ENCODE results near the gene SYVN1.

The SYVN1 gene

GRCh38 chr11:65090628-65091027, 43.7 kb downstream of the SYVN1 start:
- no peaks in the 10 kb centered on the region for H3K27me3 ChIP-seq (ENCODE audit: insufficient read depth, low read length, poor library complexity)
- peaks cover 35% of the 10 kb centered on the region for H3K36me3 ChIP-seq (ENCODE audit: insufficient read depth, low read length)
- DNase-seq (no peak), ATAC-seq (ENCODE audit: insufficient read depth, low read depth) (no peak)
- no peak for TF ChIP-seq EZH2 (IDR thresholded peaks at IDR 0.05; ENCODE audit: borderline replicate concordance, low read depth, low read length, severe bottlenecking)
- TF ChIP-seq CTCF (IDR thresholded peaks at IDR 0.05; ENCODE audit: borderline replicate concordance, extremely low read depth, low read length, poor library complexity, severe bottlenecking) = no peak
- no peaks in the 10 kb centered on the region for H3K9me3 ChIP-seq (ENCODE audit: insufficient read depth, low read length, severe bottlenecking)
- peaks cover 2% of the 10 kb centered on the region; the same call in 1 of the 2 replicates for H4K20me1 ChIP-seq (ENCODE audit: insufficient read depth, low read length)
- H3K9ac ChIP-seq (ENCODE audit: low read depth, low read length) = no peak overlapping the region
- H3K4me2 ChIP-seq (ENCODE audit: insufficient read depth, low read length) = no peak overlapping the region
- H3K79me2 ChIP-seq (ENCODE audit: insufficient read depth, low read length) = peaks cover 4% of the 10 kb centered on the region
- H3K4me1 ChIP-seq (ENCODE audit: insufficient read depth, low read length) = peaks cover 7% of the 10 kb centered on the region
- no peak overlapping the region for H3K27ac ChIP-seq (ENCODE audit: low read length)
- no peak overlapping the region for H2AFZ ChIP-seq (ENCODE audit: low read depth, low read length)
- H3K4me3 ChIP-seq (ENCODE audit: low read depth in 1 of 2, low read length in 2 of 2) = no peak overlapping the region

- no peak for DNase-seq
- Histone ChIP-seq H4K20me1 (ENCODE audit: insufficient read depth, low read length) (peaks cover 3% of the 10 kb centered on the region), H3K27ac (ENCODE audit: low read length) (no peak overlapping the region), H3K4me2 (ENCODE audit: insufficient read depth, low read length) (no peak overlapping the region), H3K4me1 (ENCODE audit: insufficient read depth, low read length) (peaks cover 13% of the 10 kb centered on the region), H3K79me2 (ENCODE audit: insufficient read depth, low read length) (peaks cover 14% of the 10 kb centered on the region), H3K4me3 (ENCODE audit: low read depth in 1 of 2, low read length in 2 of 2) (no peak overlapping the region), H3K27me3 (ENCODE audit: insufficient read depth, low read length, poor library complexity) (no peaks in the 10 kb centered on the region), H3K9me3 (ENCODE audit: insufficient read depth, low read length, severe bottlenecking) (no peaks in the 10 kb centered on the region), H3K9ac (ENCODE audit: low read depth, low read length) (no peak overlapping the region), H2AFZ (ENCODE audit: low read depth, low read length) (no peak overlapping the region), H3K36me3 (ENCODE audit: insufficient read depth, low read length) (peaks cover 42% of the 10 kb centered on the region)
- ATAC-seq (ENCODE audit: insufficient read depth, low read depth) = no peak
- no peak for TF ChIP-seq CTCF (IDR thresholded peaks at IDR 0.05; ENCODE audit: borderline replicate concordance, extremely low read depth, low read length, poor library complexity, severe bottlenecking)
- no peak for TF ChIP-seq EZH2 (IDR thresholded peaks at IDR 0.05; ENCODE audit: borderline replicate concordance, low read depth, low read length, severe bottlenecking)
These were observed 44.7 kb downstream of the SYVN1 start for GRCh38 chr11:65089621-65090020.

GRCh38 chr11:65087827-65088226, 46.5 kb downstream of the SYVN1 start:
- no peak for DNase-seq
- H2AFZ ChIP-seq (ENCODE audit: low read depth, low read length) = no peak overlapping the region
- H3K4me3 ChIP-seq (ENCODE audit: low read depth in 1 of 2, low read length in 2 of 2) = no peak overlapping the region
- no peak overlapping the region for H3K27ac ChIP-seq (ENCODE audit: low read length)
- H3K4me2 ChIP-seq (ENCODE audit: insufficient read depth, low read length) = no peak overlapping the region
- peaks cover 9% of the 10 kb centered on the region for H4K20me1 ChIP-seq (ENCODE audit: insufficient read depth, low read length)
- peaks cover 31% of the 10 kb centered on the region for H3K79me2 ChIP-seq (ENCODE audit: insufficient read depth, low read length)
- no peaks in the 10 kb centered on the region for H3K9me3 ChIP-seq (ENCODE audit: insufficient read depth, low read length, severe bottlenecking)
- no peak for TF ChIP-seq CTCF (IDR thresholded peaks at IDR 0.05; ENCODE audit: borderline replicate concordance, extremely low read depth, low read length, poor library complexity, severe bottlenecking)
- TF ChIP-seq EZH2 (IDR thresholded peaks at IDR 0.05; ENCODE audit: borderline replicate concordance, low read depth, low read length, severe bottlenecking) = no peak
- H3K36me3 ChIP-seq (ENCODE audit: insufficient read depth, low read length) = peaks cover 51% of the 10 kb centered on the region
- H3K27me3 ChIP-seq (ENCODE audit: insufficient read depth, low read length, poor library complexity) = no peaks in the 10 kb centered on the region
- no peak overlapping the region for H3K9ac ChIP-seq (ENCODE audit: low read depth, low read length)
- no peak for ATAC-seq (ENCODE audit: insufficient read depth, low read depth)
- H3K4me1 ChIP-seq (ENCODE audit: insufficient read depth, low read length) = peaks cover 20% of the 10 kb centered on the region

- H3K27me3 ChIP-seq (ENCODE audit: insufficient read depth, low read length, poor library complexity) = no peaks in the 10 kb centered on the region
- DNase-seq (no peak), ATAC-seq (ENCODE audit: insufficient read depth, low read depth) (no peak)
- H4K20me1 ChIP-seq (ENCODE audit: insufficient read depth, low read length) = peaks cover 9% of the 10 kb centered on the region
- H3K9me3 ChIP-seq (ENCODE audit: insufficient read depth, low read length, severe bottlenecking) = no peaks in the 10 kb centered on the region
- peaks cover 37% of the 10 kb centered on the region for H3K79me2 ChIP-seq (ENCODE audit: insufficient read depth, low read length)
- peaks cover 26% of the 10 kb centered on the region for H3K4me1 ChIP-seq (ENCODE audit: insufficient read depth, low read length)
- no peak overlapping the region for H3K27ac ChIP-seq (ENCODE audit: low read length)
- H3K9ac ChIP-seq (ENCODE audit: low read depth, low read length) = no peak overlapping the region
- no peak for TF ChIP-seq EZH2 (IDR thresholded peaks at IDR 0.05; ENCODE audit: borderline replicate concordance, low read depth, low read length, severe bottlenecking)
- no peak for TF ChIP-seq CTCF (IDR thresholded peaks at IDR 0.05; ENCODE audit: borderline replicate concordance, extremely low read depth, low read length, poor library complexity, severe bottlenecking)
- peaks cover 57% of the 10 kb centered on the region for H3K36me3 ChIP-seq (ENCODE audit: insufficient read depth, low read length)
- H2AFZ ChIP-seq (ENCODE audit: low read depth, low read length) = no peak overlapping the region
- no peak overlapping the region for H3K4me3 ChIP-seq (ENCODE audit: low read depth in 1 of 2, low read length in 2 of 2)
- H3K4me2 ChIP-seq (ENCODE audit: insufficient read depth, low read length) = no peak overlapping the region
These were observed 47.1 kb downstream of the SYVN1 start for GRCh38 chr11:65087216-65087615.
